Neural progenitor cell (in vitro differentiated cells): ENCODE measurements around the gene ITPA. TPM values are rescaled to one million over a fixed set of nuclear protein-coding genes. Genes with fewer than 3 reads are reported as not detected.
A peak's percentile ranks its signal among the peaks of the same experiment; 100 is the strongest.

Experiments used
- DNase-seq: peaks from one replicate; pipeline ENCODE4 v3.0.0-alpha.2; 2016; ENCODE audit warnings: low spot score
- H2AFZ ChIP-seq: fragments of 200-600 bp; sonication (generic); replicated peaks from 2 replicates; pipeline ENCODE4 v1.6.1; 2016; ENCODE audit warnings: antibody characterized with exemption
- H3F3A ChIP-seq: fragments of 200-600 bp; sonication (generic); 2 replicates; pipeline ENCODE4 v1.6.1; 2016; ENCODE audit warnings: antibody characterized with exemption, low read depth
- H3K27ac ChIP-seq: fragments of 200-600 bp; sonication (generic); 2 replicates; pipeline ENCODE4 v1.5.1; 2016; ENCODE audit warnings: mild to moderate bottlenecking
- H3K27me3 ChIP-seq: fragments of 200-600 bp; sonication (generic); 2 replicates; pipeline ENCODE4 v1.6.1; 2016; ENCODE audit warnings: mild to moderate bottlenecking, moderate library complexity
- H3K36me3 ChIP-seq: fragments of 200-600 bp; sonication (generic); 2 replicates; pipeline ENCODE4 v1.5.1; 2016
- H3K4me1 ChIP-seq: fragments of 200-600 bp; sonication (generic); 2 replicates; pipeline ENCODE4 v1.6.1; 2016; ENCODE audit warnings: mixed run types
- H3K4me2 ChIP-seq: fragments of 200-600 bp; sonication (generic); 2 replicates; pipeline ENCODE4 v1.6.1; 2016
- H3K4me3 ChIP-seq: fragments of 200-600 bp; sonication (generic); 2 replicates; pipeline ENCODE4 v1.5.1; 2016
- H3K79me2 ChIP-seq: fragments of 200-600 bp; sonication (generic); 2 replicates; pipeline ENCODE4 v1.6.1; 2016; ENCODE audit warnings: low read depth
- H3K9ac ChIP-seq: fragments of 200-600 bp; sonication (generic); 2 replicates; pipeline ENCODE4 v1.6.1; 2016
- H3K9me3 ChIP-seq: fragments of 200-600 bp; sonication (generic); 2 replicates; pipeline ENCODE4 v1.5.1; 2016; ENCODE audit warnings: low read depth
- H4K20me1 ChIP-seq: fragments of 200-600 bp; sonication (generic); 2 replicates; pipeline ENCODE4 v1.6.1; 2016; ENCODE audit warnings: low read depth
- H3K27ac Mint-ChIP-seq: 3 replicates; pipeline ENCODE4 v1.8.0; 2021; ENCODE audit warnings: mixed read lengths
- H3K27me3 Mint-ChIP-seq: 2 replicates; pipeline ENCODE4 v1.8.0; 2022; ENCODE audit warnings: low read depth, mild to moderate bottlenecking, inconsistent platforms, moderate library complexity, mixed read lengths; ENCODE audit not compliant: insufficient read depth
- H3K36me3 Mint-ChIP-seq: 3 replicates; pipeline ENCODE4 v1.8.0; 2021; ENCODE audit warnings: mixed read lengths
- H3K4me1 Mint-ChIP-seq: 3 replicates; pipeline ENCODE4 v1.8.0; 2021; ENCODE audit warnings: mixed read lengths
- H3K4me3 Mint-ChIP-seq: 3 replicates; pipeline ENCODE4 v1.8.0; 2021; ENCODE audit warnings: mild to moderate bottlenecking, moderate library complexity, mixed read lengths
- H3K9me3 Mint-ChIP-seq: 3 replicates; pipeline ENCODE4 v1.8.0; 2020; ENCODE audit warnings: mixed read lengths
- EZH2 ChIP-seq: fragments of 200-600 bp; sonication (generic); IDR thresholded peaks from 2 replicates; pipeline ENCODE4 v1.6.1; 2017; ENCODE audit warnings: antibody characterized with exemption, mild to moderate bottlenecking, moderate library complexity
- EZH2phosphoT487 ChIP-seq: fragments of 200-600 bp; sonication (generic); IDR thresholded peaks from 2 replicates; pipeline ENCODE4 v1.6.1; 2017; ENCODE audit warnings: antibody characterized with exemption
- total RNA-seq: library from RNA; depleted of rRNA; stranded (reverse); fragments of >200 nt; gene quantifications from 2 replicates; pipeline ENCODE4 v1.2.3, GENCODE V29; 2015; ENCODE audit warnings: low replicate concordance
- TF ChIP-seq, protein P1 (sequence below): fragments of 200-600 bp; sonication (generic); IDR thresholded peaks from 2 replicates; pipeline ENCODE4 v1.5.1; 2017; ENCODE audit warnings: antibody characterized with exemption, mild to moderate bottlenecking

Gene ITPA
- total RNA-seq, 1 donor from 2014 or later, result 18.2 TPM

DNA sequence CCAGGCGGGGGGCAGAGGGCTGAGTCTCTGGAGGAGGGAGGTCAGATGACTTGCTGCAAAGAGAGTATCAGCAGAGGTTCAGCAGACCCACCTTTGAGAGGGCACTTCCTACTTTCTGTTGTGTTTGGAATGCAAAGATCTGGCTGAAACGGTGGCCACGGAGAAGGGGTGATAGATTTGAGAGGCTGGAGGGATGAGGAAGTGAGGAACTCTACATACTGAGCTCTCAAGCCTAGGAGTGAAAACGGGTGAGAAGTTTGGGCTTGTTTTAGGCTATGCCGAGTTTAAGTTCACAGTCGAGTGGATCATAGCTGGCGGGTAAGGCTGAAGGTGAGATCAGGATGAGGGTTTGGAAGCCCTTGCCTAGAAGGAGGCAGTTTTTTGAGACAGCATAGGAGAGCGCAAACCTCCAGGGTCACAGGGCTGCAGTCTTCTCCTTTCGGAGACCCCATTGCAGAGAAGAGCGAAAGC, 477 bp upstream of the ITPA start:
- H3K4me1 Mint-ChIP-seq, result peaks cover 17% of the 10 kb centered on the region
- no peaks in the 10 kb centered on the region for H3K36me3 ChIP-seq
- H3K9me3 ChIP-seq, result no peaks in the 10 kb centered on the region
- peak overlapping the region; percentile 96 for H3K4me3 Mint-ChIP-seq
- H3K36me3 Mint-ChIP-seq, result peaks cover 3% of the 10 kb centered on the region
- no peaks in the 10 kb centered on the region for H4K20me1 ChIP-seq
- peaks cover 8% of the 10 kb centered on the region for H3K4me1 ChIP-seq
- H3K27me3 ChIP-seq, result no peaks in the 10 kb centered on the region
- H3K4me3 ChIP-seq, result peak overlapping the region; percentile 77
- H3K4me2 ChIP-seq, result peak overlapping the region; percentile 98
- H3K27ac Mint-ChIP-seq, result peak overlapping the region; percentile 93
- peaks cover 20% of the 10 kb centered on the region for H3F3A ChIP-seq
- no peaks in the 10 kb centered on the region for H3K9me3 Mint-ChIP-seq
- peaks cover 4% of the 10 kb centered on the region for H3K27me3 Mint-ChIP-seq
- H3K9ac ChIP-seq, result peak overlapping the region; percentile 71
- peaks cover 51% of the 10 kb centered on the region for H3K79me2 ChIP-seq
- DNase-seq, result peak; percentile 26
- peak overlapping the region; percentile 97 for H2AFZ ChIP-seq
- H3K27ac ChIP-seq, result peak overlapping the region; percentile 30
- TF ChIP-seq EZH2phosphoT487 (no peak), EZH2 (no peak)
- TF ChIP-seq, protein P1, sequence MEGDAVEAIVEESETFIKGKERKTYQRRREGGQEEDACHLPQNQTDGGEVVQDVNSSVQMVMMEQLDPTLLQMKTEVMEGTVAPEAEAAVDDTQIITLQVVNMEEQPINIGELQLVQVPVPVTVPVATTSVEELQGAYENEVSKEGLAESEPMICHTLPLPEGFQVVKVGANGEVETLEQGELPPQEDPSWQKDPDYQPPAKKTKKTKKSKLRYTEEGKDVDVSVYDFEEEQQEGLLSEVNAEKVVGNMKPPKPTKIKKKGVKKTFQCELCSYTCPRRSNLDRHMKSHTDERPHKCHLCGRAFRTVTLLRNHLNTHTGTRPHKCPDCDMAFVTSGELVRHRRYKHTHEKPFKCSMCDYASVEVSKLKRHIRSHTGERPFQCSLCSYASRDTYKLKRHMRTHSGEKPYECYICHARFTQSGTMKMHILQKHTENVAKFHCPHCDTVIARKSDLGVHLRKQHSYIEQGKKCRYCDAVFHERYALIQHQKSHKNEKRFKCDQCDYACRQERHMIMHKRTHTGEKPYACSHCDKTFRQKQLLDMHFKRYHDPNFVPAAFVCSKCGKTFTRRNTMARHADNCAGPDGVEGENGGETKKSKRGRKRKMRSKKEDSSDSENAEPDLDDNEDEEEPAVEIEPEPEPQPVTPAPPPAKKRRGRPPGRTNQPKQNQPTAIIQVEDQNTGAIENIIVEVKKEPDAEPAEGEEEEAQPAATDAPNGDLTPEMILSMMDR, result no peak

DNA sequence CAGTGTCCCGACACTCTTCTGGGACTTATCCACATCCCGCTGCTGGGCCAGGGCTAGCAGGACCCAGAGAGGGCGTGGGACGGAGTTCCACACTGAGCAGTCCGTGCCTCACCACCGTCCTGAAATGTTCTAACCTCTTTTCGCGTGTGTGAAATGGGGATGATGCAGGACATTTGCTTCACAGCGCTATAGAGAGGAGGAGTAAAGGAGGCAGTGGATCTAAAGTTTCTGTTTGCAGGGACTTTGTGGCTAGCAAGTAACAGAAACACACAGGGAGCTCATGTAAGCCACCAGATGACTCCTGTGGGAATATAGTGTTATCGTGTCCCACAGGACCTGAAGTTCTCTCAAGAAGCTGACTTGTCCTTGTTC, 634 bp downstream of the ITPA start:
- Histone ChIP-seq H3K79me2 (peaks cover 46% of the 10 kb centered on the region), H3K36me3 (no peaks in the 10 kb centered on the region), H3F3A (peaks cover 13% of the 10 kb centered on the region), H3K27me3 (no peaks in the 10 kb centered on the region), H3K9me3 (no peaks in the 10 kb centered on the region), H3K9ac (peak overlapping the region; percentile 71), H2AFZ (peak overlapping the region; percentile 97), H3K27ac (no peak overlapping the region), H4K20me1 (no peaks in the 10 kb centered on the region), H3K4me1 (peaks cover 8% of the 10 kb centered on the region), H3K4me2 (peak overlapping the region; percentile 98), H3K4me3 (peak overlapping the region; percentile 77)
- TF ChIP-seq EZH2phosphoT487 (no peak), EZH2 (no peak)
- TF ChIP-seq, protein P1, result no peak
- Mint-ChIP-seq H3K4me3 (peak overlapping the region; percentile 96), H3K36me3 (peaks cover 3% of the 10 kb centered on the region), H3K4me1 (peaks cover 14% of the 10 kb centered on the region), H3K27me3 (peaks cover 1% of the 10 kb centered on the region), H3K27ac (peak overlapping the region; percentile 59), H3K9me3 (no peaks in the 10 kb centered on the region)
- no peak for DNase-seq

DNA sequence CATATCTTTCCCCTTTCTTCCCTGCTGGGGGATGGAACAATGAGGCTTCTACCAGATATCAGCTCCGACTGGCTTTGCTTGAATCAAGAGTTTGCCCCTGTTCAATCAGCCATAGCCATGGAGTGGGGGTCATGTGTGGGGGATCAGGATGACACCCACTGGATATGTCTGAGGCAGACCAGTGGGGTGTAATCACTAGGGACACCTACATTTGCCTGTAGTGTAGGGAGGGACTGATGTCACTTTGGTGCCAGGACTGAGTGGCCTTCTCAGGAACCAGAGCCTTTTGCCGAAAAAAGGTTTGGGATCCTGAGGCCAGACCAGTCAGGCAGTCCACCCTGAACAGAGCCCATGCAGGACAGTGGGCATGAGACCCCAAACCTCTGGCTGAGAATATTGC, 1.0 kb downstream of the ITPA start:
- H3F3A ChIP-seq, result peaks cover 9% of the 10 kb centered on the region
- no peaks in the 10 kb centered on the region for H3K27me3 Mint-ChIP-seq
- peak overlapping the region; percentile 71 for H3K9ac ChIP-seq
- no peak overlapping the region for H3K27ac ChIP-seq
- peaks cover 14% of the 10 kb centered on the region for H3K4me1 Mint-ChIP-seq
- no peak overlapping the region for H3K27ac Mint-ChIP-seq
- peak overlapping the region; percentile 77 for H3K4me3 ChIP-seq
- H4K20me1 ChIP-seq, result no peaks in the 10 kb centered on the region
- H2AFZ ChIP-seq, result no peak overlapping the region
- H3K79me2 ChIP-seq, result peaks cover 46% of the 10 kb centered on the region
- peaks cover 8% of the 10 kb centered on the region for H3K4me1 ChIP-seq
- H3K4me2 ChIP-seq, result peak overlapping the region; percentile 98
- peak overlapping the region; percentile 96 for H3K4me3 Mint-ChIP-seq
- H3K36me3 Mint-ChIP-seq, result peaks cover 3% of the 10 kb centered on the region
- no peak for DNase-seq
- H3K36me3 ChIP-seq, result no peaks in the 10 kb centered on the region
- no peaks in the 10 kb centered on the region for H3K9me3 Mint-ChIP-seq
- H3K27me3 ChIP-seq, result no peaks in the 10 kb centered on the region
- TF ChIP-seq EZH2phosphoT487, result no peak
- TF ChIP-seq, protein P1, result no peak
- TF ChIP-seq EZH2, result no peak
- H3K9me3 ChIP-seq, result no peaks in the 10 kb centered on the region
